Measurements from ENCODE around the gene CERS6.
"Not testable (repeated sequence)": the region's sequence is repeated elsewhere in the genome, so short reads cannot be mapped to it uniquely, and the experiment has no call there.

CERS6 gene

DNA sequence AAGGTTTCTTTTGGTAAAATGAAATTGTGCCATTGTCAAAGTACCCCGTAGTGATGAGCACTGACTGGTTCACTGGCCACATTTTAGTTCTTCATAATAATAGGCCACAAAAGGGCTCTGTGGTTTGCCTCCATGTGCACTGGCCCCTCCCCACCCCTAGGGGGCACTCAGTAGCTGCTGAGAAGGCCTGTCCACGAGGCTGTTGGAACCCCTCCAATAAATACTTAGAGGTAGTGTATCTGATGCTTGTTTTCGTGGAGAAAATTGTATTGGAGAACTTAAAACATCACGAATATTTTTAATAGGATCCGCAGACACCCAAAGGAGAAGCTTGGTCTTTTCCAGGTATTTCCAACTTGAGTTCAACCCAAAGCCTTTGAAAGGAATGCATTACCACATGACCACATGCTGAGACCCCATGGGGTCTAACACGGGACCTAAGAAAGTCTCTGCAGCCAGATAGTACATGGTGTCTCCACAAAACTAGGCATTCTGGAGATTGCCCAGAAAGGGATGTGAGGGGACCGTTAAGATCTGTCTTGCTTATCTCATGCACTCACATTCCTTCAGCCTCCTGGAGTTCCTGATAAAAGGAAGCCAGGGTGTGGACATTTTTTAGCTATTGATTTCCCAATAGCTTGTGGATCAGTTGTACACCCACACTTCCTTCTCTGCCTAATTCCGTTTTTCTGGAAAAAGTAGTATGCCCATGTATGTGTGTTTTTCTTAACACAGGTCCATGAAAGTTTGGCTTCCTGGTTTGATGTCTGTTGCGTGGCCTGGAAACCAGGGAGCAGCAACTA, 317.8 kb downstream of the CERS6 start:
- DNase-seq (ENCODE audit: low read depth) = peak; percentile 11

DNA sequence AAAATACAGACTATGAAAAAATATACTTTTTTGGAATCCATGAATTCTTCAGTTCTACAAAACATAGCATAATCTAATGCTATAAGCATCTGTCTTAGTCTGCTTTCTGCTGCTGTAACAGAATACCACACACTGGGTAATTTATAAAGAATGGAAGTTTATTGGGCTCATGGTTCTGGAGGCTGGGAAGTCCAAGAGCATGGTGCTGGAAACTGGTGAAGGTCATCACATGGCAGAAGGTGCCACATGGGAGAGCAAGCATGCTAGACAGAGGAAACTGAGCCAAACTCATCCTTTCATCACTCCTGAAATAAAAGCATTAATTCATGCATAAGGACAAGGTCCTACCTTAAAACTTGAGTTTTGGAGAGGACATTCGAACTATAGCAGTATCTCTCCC, 319.8 kb downstream of the CERS6 start:
- DNase-seq (ENCODE audit: low read depth) = no peak

DNA sequence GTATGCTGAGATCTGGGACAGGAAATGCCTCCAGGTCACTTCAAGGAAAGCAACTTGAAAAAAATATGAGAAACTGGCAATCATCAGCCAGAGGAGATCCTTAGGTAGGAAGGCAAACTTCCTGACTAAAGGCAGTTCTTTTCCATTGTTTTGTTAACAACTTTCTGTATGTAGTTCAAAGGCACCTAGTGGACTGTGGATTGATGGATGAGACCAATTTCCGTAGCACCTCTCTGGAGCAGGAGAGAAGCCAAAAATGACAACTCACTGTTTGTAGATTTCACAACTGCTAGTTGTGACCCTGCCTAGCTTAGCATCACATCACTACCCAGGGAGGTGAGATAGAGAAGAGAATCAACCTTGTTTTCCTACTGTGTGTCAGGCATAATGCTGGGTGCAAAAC, 324.6 kb downstream of the CERS6 start:
- no peak for DNase-seq (ENCODE audit: low read depth)

DNA sequence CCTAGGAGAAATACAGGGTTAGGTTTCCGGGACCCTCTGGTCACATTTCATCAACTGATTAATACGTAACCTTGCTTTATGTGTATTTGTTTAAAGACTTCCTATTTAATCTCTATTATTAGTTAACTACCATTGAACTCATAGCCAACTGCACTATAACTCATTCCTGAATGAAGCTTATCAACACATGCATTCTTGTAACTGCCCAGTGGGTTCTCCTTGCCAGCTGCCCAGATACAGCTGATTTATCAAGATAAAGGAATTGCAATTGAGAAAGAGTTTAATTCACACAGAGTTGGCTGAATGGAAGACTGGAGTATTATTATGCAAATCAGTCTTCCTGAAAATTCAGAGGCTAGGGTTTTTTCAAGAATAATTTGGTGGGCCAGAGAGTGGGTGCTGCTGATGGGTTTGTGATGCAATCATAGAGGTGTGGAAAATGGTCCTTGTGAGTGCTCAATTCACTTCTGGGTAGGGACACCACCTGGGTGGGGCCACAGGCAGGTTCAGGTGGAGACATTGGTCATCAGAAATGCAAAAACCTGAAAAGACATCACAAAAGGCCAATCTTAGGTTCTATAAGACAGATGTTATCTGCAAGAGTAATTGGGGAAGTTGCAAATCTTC, 325.2 kb downstream of the CERS6 start:
- no peak for DNase-seq (ENCODE audit: low read depth)

DNA sequence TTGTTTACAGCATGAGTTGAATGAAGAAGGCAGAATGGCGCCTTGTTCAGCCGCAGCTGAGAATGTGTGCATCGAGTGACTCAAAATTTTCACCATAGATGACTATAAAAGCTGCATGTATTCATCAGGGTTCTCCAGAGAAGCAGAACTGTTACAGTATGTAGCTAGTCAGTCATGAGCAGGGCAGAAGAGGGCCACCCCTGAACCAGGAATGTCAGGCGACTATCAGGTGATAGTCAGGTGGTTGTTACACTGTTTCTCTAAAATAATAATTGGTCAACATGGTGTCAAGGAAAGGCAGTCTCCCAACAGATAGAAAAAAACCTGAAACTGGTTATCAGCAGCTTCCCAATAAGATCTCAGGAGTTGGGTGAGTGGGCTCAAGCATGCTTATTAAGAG, 326.2 kb downstream of the CERS6 start:
- DNase-seq (ENCODE audit: low read depth) = no peak

DNA sequence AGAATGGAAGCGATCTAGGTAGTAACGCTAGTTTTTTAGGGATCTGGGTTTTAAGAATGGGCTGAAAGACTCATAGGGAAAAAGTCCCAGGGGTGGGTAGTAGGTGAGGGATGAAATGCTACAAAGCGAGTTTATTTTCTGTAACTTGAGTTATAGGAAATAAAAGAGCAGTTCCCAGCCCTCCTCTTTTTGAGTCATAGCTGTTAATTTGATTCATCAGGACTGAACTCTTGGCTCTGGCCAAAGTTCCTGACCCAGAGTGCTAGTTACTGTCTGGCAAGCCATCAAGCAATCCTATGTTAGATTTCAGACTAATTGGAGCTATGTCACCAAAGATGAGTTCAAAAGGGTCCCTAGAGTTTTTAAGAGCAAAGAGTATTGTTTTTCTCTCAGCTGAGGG, 328.9 kb downstream of the CERS6 start:
- DNase-seq (ENCODE audit: low read depth) = no peak

DNA sequence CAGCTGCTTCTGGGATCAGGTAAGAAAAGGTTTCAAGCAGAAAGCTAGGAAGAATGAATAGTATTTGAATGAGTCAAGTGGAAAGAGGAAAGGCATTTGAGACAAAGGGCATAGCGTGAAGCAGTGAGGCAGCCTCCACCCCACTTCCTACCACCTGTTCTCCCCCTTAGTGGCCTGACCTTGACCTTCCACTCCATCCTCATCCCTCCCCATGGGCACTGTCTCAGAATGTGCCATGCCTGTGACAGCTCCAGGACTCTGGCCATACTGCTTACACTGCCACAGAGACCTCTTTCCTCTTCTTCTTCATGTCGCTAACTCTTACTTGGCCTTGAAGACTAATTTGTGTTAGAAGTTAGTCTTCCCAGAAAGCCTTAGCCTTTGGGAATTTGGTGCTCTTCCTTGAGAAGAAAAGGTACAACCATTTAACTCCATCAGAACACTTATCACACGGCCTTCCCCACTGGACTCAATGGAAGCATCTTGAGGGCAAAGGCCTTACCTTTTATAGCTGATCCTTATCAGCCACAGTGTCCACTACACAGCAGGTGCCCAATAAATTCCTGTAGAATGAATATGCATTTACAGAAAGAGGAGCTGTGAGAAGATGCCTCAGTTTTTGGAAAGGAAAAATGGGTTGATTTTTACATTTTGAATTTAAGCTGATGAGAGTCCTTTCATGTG, 331.2 kb downstream of the CERS6 start:
- no peak for DNase-seq (ENCODE audit: low read depth)

DNA sequence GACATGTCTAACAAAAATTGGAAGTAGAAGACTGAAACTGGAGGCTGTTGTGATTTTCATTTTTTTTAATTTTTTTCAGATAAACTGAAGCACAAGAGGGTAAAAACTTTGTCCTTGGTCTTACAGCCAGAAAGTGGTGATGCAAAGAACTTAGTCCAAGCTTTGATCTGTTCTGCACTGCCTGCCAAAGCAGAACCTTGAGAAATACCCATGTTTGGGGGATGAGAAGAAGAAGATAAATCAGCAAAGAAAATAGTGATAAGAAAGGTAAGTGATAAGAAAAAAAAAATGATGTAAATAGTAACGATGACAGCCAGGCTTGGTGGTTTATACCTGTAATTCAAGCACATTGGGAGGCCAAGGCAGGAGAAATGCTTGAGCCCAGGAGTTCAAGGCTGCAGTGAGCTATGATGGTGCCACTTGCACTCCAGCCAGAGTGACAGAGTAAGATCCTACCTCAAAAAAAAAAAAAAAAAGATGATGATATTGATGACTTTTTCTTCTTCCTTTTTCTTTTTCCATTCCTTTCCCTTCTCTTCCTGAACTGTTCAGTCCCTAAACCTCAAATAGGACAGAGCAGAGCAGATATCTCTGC, 331.8 kb downstream of the CERS6 start:
- no peak for DNase-seq (ENCODE audit: low read depth)

DNA sequence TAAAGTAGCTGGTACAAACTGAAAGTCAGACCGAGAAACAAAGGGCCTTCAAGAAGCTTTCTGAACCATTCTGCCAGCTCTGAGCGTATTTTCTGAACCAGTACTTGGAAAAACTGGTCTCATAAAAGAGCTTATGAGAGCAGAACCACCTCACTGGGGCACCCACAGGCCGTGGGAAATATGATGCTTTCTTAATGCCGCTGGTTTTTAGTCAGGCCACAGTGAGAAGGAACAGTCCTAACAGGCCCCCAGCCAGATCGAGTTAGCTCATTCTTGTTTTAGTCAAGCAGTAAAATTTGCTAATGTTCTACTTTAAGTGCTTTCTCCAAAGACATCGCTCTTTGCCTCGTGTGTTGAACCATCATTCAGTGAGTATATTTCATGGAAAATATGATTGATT, 333.7 kb downstream of the CERS6 start:
- no peak for DNase-seq (ENCODE audit: low read depth)

DNA sequence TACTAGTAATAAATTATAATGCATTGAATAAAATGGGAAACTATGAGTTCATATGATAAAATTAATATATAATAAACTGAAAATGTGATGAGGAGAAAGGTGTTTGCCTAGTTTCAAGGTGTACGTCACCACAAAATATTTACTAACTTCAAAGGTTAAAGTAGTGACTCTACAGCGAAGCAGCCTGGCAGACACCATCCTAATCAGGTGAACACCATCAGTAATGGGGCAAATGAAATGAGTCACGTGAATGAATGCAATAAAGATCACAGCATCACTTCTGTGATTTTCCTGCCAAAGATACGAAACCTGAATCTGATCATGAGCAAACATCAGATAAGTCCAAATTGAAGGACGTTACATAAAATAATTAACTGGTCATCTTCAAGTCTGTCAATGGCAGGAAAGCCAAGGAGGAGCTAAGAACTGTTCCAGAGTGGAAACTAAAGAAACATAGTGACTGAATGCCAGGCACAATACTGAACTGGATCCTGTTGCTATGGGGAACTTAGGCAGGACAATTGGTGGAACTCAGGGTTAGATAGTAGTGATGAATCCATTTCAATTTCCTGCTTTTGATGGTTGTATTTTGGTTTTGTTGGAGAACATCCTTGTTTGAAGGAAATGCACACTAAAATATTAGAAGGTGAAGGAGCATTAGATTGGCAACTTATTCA, 334.3 kb downstream of the CERS6 start:
- DNase-seq (ENCODE audit: low read depth) = no peak

DNA sequence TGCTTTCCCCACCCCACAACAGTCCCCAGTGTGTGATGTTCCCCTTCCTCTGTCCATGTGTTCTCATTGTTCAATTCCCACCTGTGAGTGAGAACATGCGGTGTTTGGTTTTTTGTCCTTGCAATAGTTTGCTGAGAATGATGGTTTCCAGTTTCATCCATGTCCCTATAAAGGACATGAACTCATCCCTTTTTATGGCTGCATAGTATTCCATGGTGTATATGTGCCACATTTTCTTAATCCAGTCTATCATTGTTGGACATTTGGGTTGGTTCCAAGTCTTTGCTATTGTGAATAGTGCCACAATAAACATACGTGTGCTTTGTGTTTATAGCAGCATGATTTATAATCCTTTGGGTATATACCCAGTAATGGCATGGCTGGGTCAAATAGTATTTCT, 335.1 kb downstream of the CERS6 start:
- not testable (repeated sequence) for DNase-seq (ENCODE audit: low read depth)

DNA sequence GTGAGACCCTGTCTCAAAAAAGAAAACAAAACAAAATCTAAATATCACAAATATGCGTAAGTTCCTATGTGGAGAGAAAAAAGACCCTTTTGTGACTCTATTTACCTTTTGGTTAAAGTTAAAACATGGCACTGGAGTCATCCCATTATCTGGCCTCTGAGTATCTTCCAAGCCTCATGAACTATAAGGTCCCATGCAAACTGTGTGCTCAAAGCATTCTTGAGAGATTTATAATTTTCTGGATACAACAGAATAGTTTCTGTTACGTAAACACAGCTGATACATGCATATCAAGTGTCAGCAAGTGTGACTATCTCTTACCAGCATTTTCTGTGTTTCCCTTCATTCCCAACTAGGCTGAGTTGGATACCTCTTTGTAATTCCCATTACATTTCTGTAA, 337.5 kb downstream of the CERS6 start:
- DNase-seq (ENCODE audit: low read depth) = no peak

DNA sequence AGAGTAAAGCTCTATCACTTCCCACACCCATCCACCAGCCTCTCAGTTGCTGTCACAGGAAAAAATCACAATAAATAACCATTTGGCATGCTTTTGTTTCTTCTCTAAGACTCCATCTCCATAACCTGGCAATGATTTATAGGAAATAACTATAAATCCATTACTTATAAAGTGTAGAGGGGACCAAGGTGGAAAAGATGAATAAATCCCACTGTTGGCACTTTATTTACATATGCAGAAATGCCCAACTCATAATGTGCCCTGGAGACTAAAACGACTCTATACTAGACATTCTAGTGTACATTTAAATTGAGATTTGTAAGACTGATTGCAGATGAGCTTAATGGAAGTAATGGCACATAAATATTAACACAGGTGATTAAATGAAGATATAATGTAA, 338.9 kb downstream of the CERS6 start:
- DNase-seq (ENCODE audit: low read depth) = no peak

DNA sequence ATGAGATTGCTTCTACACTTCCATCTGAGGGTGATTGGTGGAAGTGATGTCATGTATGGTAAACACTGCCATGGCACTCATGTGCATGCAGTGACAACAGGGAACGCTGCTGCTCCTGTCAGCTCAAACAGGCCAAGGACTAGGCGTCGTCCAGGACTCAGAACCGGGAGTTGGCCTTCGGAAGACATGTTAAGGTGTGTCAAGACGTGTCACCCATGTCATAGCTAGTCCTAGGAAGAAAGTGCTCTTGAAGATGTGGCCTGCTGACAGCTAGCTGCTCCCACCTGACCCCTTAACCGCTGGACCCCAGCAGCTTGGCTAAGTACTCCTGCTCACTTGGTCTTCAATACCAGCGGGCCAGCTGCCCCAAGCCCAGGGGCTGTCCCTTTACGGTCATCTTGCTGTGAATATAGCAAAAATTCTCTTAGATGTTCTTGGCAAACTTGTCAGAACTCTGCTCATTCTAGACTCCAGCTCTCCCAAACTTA, 340.1 kb downstream of the CERS6 start:
- no peak for DNase-seq (ENCODE audit: low read depth)

DNA sequence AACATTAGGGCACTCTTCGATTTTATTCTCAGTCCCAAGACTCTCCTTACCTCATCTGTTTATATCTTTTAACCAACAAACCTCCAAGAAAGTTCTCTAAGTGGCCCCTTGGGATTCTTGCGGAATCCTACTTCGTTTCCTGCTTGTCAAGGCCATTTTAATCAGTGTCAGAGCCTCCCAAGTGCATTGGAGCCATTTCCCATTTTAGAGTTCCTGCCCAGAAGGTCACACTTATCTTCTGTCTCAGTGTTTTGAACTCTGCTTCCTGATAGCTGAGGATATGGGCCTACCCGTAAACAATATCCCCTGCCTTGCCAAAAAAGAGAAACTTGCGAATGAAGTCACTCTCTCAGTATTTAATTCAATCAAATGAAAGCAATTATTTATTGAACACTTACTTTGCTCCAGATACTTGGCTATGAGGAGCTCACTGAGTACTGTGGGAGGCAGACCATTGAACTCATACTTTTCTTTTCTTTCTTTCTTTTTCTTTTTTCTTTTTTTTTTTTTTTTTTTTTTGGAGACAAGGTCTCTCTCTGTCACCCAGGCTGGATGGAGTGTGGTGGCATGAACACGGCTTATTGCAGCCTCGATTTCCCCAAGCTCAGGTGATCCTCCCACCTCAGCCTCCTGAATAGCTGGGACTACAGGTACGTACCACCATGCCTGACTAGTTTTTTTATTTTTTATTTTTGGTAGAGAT, 340.7 kb downstream of the CERS6 start:
- DNase-seq (ENCODE audit: low read depth) = no peak

DNA sequence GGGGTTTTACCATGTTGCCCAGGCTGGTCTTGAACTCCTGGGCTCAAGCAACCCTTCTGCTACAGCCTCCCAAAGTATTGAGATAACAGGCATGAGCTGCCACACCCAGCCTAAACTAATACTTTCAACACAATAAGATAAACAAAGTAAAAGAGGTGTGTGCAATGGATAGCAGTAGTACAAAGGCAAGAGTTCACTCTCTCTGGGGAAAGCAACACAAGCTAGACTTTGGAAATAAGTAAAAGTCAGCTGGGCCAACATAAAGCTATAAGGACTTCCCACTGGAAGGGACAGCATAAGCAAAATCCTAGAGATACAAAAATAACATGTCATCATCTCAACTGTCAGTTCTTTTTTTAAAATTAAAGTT, 341.2 kb downstream of the CERS6 start:
- DNase-seq (ENCODE audit: low read depth) = no peak

DNA sequence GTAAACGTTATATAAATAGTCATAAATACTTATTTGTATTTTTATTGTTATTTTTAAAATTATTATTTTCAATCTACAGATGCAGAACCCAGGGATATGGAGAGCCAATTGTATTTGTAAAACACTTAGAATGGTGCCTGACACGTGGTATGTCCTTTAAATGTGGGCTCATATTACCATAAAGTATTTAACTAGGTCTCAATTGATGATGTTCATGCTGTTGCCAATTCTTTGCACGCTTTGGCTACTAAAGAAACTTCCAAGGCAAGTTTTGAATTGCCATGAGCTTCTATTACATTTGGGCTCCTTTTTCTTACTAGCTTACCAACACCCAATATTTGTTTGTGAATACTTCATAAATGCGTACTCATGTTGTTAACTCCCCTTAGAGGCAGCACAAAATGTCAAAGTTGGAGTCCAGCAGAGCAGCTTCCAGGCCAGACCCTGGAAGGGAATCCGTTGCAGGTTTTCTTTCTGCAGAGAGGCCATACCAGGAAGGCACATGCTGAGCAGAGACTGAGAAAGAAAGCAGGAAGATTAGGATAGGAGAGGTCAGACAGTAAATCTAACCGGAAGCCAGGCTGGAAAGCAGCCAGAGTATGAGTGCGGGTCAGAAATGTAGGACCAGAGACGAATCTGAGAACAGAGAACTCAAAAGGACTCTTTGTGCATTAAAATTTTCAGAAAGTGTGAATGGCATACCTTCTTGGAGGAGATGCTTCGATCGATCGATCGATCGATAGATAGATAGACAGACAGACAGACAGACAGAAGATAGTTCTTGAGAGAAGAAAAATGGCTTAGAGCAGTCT, 342.2 kb downstream of the CERS6 start:
- no peak for DNase-seq (ENCODE audit: low read depth)

DNA sequence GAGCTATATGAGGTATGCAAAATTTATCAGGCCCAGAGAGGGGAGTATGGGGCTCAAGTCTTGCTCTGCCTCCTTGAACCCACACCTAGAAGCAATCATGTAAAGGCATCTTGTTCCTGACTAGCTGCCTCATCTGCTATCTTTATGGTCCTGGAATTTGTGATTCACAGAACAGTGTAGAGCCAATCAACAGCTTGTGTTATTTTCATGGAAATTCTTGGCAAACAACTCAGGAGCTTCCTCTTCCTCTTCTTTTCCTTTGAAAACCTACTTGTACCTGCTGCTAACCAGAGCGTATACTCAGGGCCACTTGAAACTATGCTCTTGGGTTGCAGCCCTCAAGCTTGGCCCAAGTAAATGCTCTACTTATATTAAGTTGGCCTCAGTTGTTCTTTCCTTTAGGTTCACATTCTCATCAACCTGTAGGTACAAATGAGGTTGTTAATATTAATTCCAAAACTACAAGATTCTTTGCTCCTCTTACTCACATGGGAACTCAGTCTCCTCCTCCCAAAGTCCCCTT, 342.9 kb downstream of the CERS6 start:
- DNase-seq (ENCODE audit: low read depth) = no peak

DNA sequence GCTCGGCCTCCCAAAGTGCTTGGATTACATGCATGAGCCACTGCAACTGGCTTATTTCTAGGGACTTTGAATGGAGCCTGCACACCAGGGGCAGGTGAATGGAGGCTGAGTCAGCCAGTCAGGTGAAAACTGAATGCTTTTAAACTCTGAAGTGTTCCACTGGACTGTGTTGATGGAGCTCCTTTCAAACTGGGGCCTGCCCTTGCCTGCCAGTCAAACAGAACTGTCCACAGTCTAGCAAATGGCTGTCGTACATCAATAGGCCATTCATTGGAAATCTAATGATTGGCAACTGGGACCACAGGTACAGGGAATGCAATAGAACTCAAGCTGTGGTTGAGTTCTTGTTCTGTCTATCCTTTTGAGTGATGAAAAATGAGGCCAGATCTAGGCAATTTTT, 345.4 kb downstream of the CERS6 start:
- DNase-seq (ENCODE audit: low read depth) = no peak
